Activated CD8-positive, alpha-beta memory T cell treated with anti-CD3 and anti-CD28 coated beads, Interleukin-2, amount 10 ng/mL, durations not matched to agents 7 days and 5 days (primary cell): Measurements from ENCODE around the gene AASDH. TPM values are rescaled to one million over a fixed set of nuclear protein-coding genes. Genes with fewer than 3 reads are reported as not detected.

Experiments used
- ATAC-seq: fragments of 150-1000 bp; cut with Tn5 transposase; one replicate; pipeline ENCODE4 v1.10.0; 2021; ENCODE audit warnings: moderate library complexity
- CTCF ChIA-PET: fragments of 350-600 bp; sonication (Branson Sonifier 250); formaldehyde crosslinking; loops from one replicate; lab custom pipeline; 2021; ENCODE audit warnings: antibody characterized with exemption; lab: Charles Lee
- DNase-seq: peaks from one replicate; pipeline ENCODE4 v3.0.0-alpha.2; 2020
- H3K27ac Mint-ChIP-seq: one replicate; pipeline ENCODE4 v1.8.0; 2021; ENCODE audit warnings: mild to moderate bottlenecking, mixed read lengths
- H3K27me3 Mint-ChIP-seq: one replicate; pipeline ENCODE4 v1.8.0; 2021; ENCODE audit warnings: mixed read lengths
- H3K36me3 Mint-ChIP-seq: one replicate; pipeline ENCODE4 v1.8.0; 2021; ENCODE audit warnings: mild to moderate bottlenecking, mixed read lengths
- H3K4me1 Mint-ChIP-seq: one replicate; pipeline ENCODE4 v1.8.0; 2021; ENCODE audit warnings: mixed read lengths
- H3K4me3 Mint-ChIP-seq: one replicate; pipeline ENCODE4 v1.8.0; 2021; ENCODE audit warnings: mild to moderate bottlenecking, moderate library complexity, mixed read lengths
- H3K9me3 Mint-ChIP-seq: one replicate; pipeline ENCODE4 v1.8.0; 2022; ENCODE audit warnings: low read depth, mixed read lengths
- total RNA-seq, 2 experiments: library from RNA; stranded (reverse); gene quantifications; one replicate each; pipeline ENCODE4 v1.2.3, GENCODE V29; 2021

Gene AASDH
- total RNA-seq, 2 experiments from 2014 or later = 9.4 to 11.8 TPM

GRCh38 chr4:56323327-56323726 lies 64.0 kb downstream of the AASDH start:
- H3K27me3 Mint-ChIP-seq = peaks cover 28% of the 10 kb centered on the region
- no peak overlapping the region for H3K4me3 Mint-ChIP-seq
- no peaks in the 10 kb centered on the region for H3K9me3 Mint-ChIP-seq
- ATAC-seq = no peak
- H3K27ac Mint-ChIP-seq = no peak overlapping the region
- DNase-seq = no peak
- CTCF ChIA-PET = no interaction called here
- H3K4me1 Mint-ChIP-seq = no peaks in the 10 kb centered on the region
- H3K36me3 Mint-ChIP-seq = no peaks in the 10 kb centered on the region

GRCh38 chr4:56321251-56321650 lies 66.0 kb downstream of the AASDH start:
- Mint-ChIP-seq H3K9me3 (no peaks in the 10 kb centered on the region), H3K27me3 (peaks cover 28% of the 10 kb centered on the region), H3K4me3 (no peak overlapping the region), H3K27ac (no peak overlapping the region), H3K36me3 (no peaks in the 10 kb centered on the region), H3K4me1 (no peaks in the 10 kb centered on the region)
- DNase-seq (no peak), ATAC-seq (no peak)
- CTCF ChIA-PET = no interaction called here

- ATAC-seq (no peak), DNase-seq (no peak)
- H3K9me3 Mint-ChIP-seq = no peaks in the 10 kb centered on the region
- CTCF ChIA-PET = no interaction called here
- no peak overlapping the region for H3K4me3 Mint-ChIP-seq
- peaks cover 25% of the 10 kb centered on the region for H3K27me3 Mint-ChIP-seq
- no peak overlapping the region for H3K27ac Mint-ChIP-seq
- no peaks in the 10 kb centered on the region for H3K36me3 Mint-ChIP-seq
- H3K4me1 Mint-ChIP-seq = no peaks in the 10 kb centered on the region
These were observed 67.0 kb downstream of the AASDH start for GRCh38 chr4:56320293-56320692.

GRCh38 chr4:56318555-56318954 lies 68.7 kb downstream of the AASDH start:
- Mint-ChIP-seq H3K27ac (no peak overlapping the region), H3K9me3 (no peaks in the 10 kb centered on the region), H3K4me1 (no peaks in the 10 kb centered on the region), H3K36me3 (no peaks in the 10 kb centered on the region), H3K4me3 (no peak overlapping the region), H3K27me3 (peaks cover 25% of the 10 kb centered on the region)
- ATAC-seq (no peak), DNase-seq (no peak)
- CTCF ChIA-PET = no interaction called here

- CTCF ChIA-PET = no interaction called here
- ATAC-seq = no peak
- H3K27ac Mint-ChIP-seq = no peak overlapping the region
- DNase-seq = no peak
- no peaks in the 10 kb centered on the region for H3K9me3 Mint-ChIP-seq
- H3K27me3 Mint-ChIP-seq = peaks cover 25% of the 10 kb centered on the region
- no peaks in the 10 kb centered on the region for H3K36me3 Mint-ChIP-seq
- H3K4me3 Mint-ChIP-seq = no peak overlapping the region
- H3K4me1 Mint-ChIP-seq = no peaks in the 10 kb centered on the region
These were observed 69.5 kb downstream of the AASDH start for GRCh38 chr4:56317749-56318148.

GRCh38 chr4:56316011-56316650 lies 71.2 kb downstream of the AASDH start:
- Mint-ChIP-seq H3K36me3 (no peaks in the 10 kb centered on the region), H3K4me3 (no peak overlapping the region)

GRCh38 chr4:56315543-56315942 lies 71.7 kb downstream of the AASDH start:
- no peaks in the 10 kb centered on the region for H3K9me3 Mint-ChIP-seq
- CTCF ChIA-PET = no interaction called here
- no peak for DNase-seq
- no peaks in the 10 kb centered on the region for H3K4me1 Mint-ChIP-seq
- H3K27me3 Mint-ChIP-seq = peaks cover 7% of the 10 kb centered on the region
- no peak overlapping the region for H3K27ac Mint-ChIP-seq
- no peak overlapping the region for H3K4me3 Mint-ChIP-seq
- H3K36me3 Mint-ChIP-seq = no peaks in the 10 kb centered on the region
- ATAC-seq = no peak

More at GRCh38 chr4:56316011-56316650, 71.2 kb downstream of the AASDH start:
- H3K27me3 Mint-ChIP-seq = peaks cover 12% of the 10 kb centered on the region
- H3K9me3 Mint-ChIP-seq = no peaks in the 10 kb centered on the region
- ATAC-seq = no peak
- H3K4me1 Mint-ChIP-seq = no peaks in the 10 kb centered on the region
- no peak for DNase-seq
- no peak overlapping the region for H3K27ac Mint-ChIP-seq
- CTCF ChIA-PET = no interaction called here

GRCh38 chr4:56315041-56315440 lies 72.2 kb downstream of the AASDH start:
- DNase-seq (no peak), ATAC-seq (no peak)
- no peaks in the 10 kb centered on the region for H3K4me1 Mint-ChIP-seq
- no peak overlapping the region for H3K4me3 Mint-ChIP-seq
- CTCF ChIA-PET = no interaction called here
- no peaks in the 10 kb centered on the region for H3K9me3 Mint-ChIP-seq
- H3K36me3 Mint-ChIP-seq = no peaks in the 10 kb centered on the region
- peaks cover 5% of the 10 kb centered on the region for H3K27me3 Mint-ChIP-seq
- H3K27ac Mint-ChIP-seq = no peak overlapping the region

- CTCF ChIA-PET = no interaction called here
- ATAC-seq = no peak
- Mint-ChIP-seq H3K27me3 (peaks cover 2% of the 10 kb centered on the region), H3K27ac (no peak overlapping the region), H3K4me1 (no peaks in the 10 kb centered on the region), H3K36me3 (no peaks in the 10 kb centered on the region), H3K4me3 (no peak overlapping the region), H3K9me3 (no peaks in the 10 kb centered on the region)
- no peak for DNase-seq
These were observed 72.9 kb downstream of the AASDH start for GRCh38 chr4:56314207-56314915.

GRCh38 chr4:56313132-56313531 lies 74.2 kb downstream of the AASDH start:
- H3K36me3 Mint-ChIP-seq = no peaks in the 10 kb centered on the region
- no peak overlapping the region for H3K27ac Mint-ChIP-seq
- no peak overlapping the region for H3K4me3 Mint-ChIP-seq
- CTCF ChIA-PET = no interaction called here
- H3K4me1 Mint-ChIP-seq = no peaks in the 10 kb centered on the region
- no peak for ATAC-seq
- DNase-seq = no peak
- H3K27me3 Mint-ChIP-seq = peaks cover 6% of the 10 kb centered on the region
- no peaks in the 10 kb centered on the region for H3K9me3 Mint-ChIP-seq

GRCh38 chr4:56311299-56311975 lies 75.9 kb downstream of the AASDH start:
- CTCF ChIA-PET = interaction anchor here (0.6 kb wide), 1 partner anchor 241 kb away, joined by 3 read pairs; no protein-coding TSS in a partner anchor
- DNase-seq = no peak
- Mint-ChIP-seq H3K4me1 (no peaks in the 10 kb centered on the region), H3K36me3 (no peaks in the 10 kb centered on the region), H3K4me3 (no peak overlapping the region), H3K27me3 (peaks cover 6% of the 10 kb centered on the region), H3K9me3 (no peaks in the 10 kb centered on the region), H3K27ac (no peak overlapping the region)
- ATAC-seq = no peak

GRCh38 chr4:56310401-56311125 lies 76.7 kb downstream of the AASDH start:
- H3K4me3 Mint-ChIP-seq = no peak overlapping the region
- DNase-seq (no peak), ATAC-seq (no peak)
- CTCF ChIA-PET = interaction anchor here (1.3 kb wide), 1 partner anchor 10 kb away, joined by 3 read pairs; no protein-coding TSS in a partner anchor
- no peak overlapping the region for H3K27ac Mint-ChIP-seq
- H3K4me1 Mint-ChIP-seq = no peaks in the 10 kb centered on the region
- no peaks in the 10 kb centered on the region for H3K9me3 Mint-ChIP-seq
- no peaks in the 10 kb centered on the region for H3K36me3 Mint-ChIP-seq
- peaks cover 6% of the 10 kb centered on the region for H3K27me3 Mint-ChIP-seq

GRCh38 chr4:56308384-56308783 lies 78.9 kb downstream of the AASDH start:
- H3K9me3 Mint-ChIP-seq = no peaks in the 10 kb centered on the region
- no peaks in the 10 kb centered on the region for H3K4me1 Mint-ChIP-seq
- ATAC-seq = no peak
- H3K27me3 Mint-ChIP-seq = peaks cover 6% of the 10 kb centered on the region
- H3K36me3 Mint-ChIP-seq = no peaks in the 10 kb centered on the region
- H3K27ac Mint-ChIP-seq = no peak overlapping the region
- DNase-seq = no peak
- H3K4me3 Mint-ChIP-seq = no peak overlapping the region
- CTCF ChIA-PET = no interaction called here
